Omental fat pad (tissue), 4 donors: Measurements from ENCODE around the gene F2RL1. TPM values are rescaled to one million over a fixed set of nuclear protein-coding genes. Genes with fewer than 3 reads are reported as not detected.

Experiments used
- ATAC-seq: fragments of 150-250 bp; one replicate; pipeline ENCODE4 v1.9.1; 2016; ENCODE audit warnings: mild to moderate bottlenecking, moderate library complexity; ENCODE audit not compliant: low FRiP score
- DNase-seq: peaks from one replicate; pipeline ENCODE4 v3.0.0-alpha.2; 2019; ENCODE audit warnings: low spot score
- total RNA-seq, 4 donors: library from RNA; depleted of rRNA; stranded (reverse); fragments of >200 nt; gene quantifications; one replicate each; pipeline ENCODE4 v1.1.0, GENCODE V29; 2016
- TF ChIP-seq, protein P1 (sequence below), 3 donors: fragments of 450-650 bp; IDR thresholded peaks; one replicate each; pipeline ENCODE4 v1.5.1; 2016 to 2017; ENCODE audit warnings: antibody characterized with exemption in 3 of 3, mild to moderate bottlenecking in 3 of 3, moderate library complexity in 2 of 3

Gene F2RL1
- total RNA-seq, 4 donors from 2014 or later: 1.6 to 7.7 (median 3.3) TPM

- ATAC-seq: no peak
- DNase-seq: no peak
- TF ChIP-seq, protein P1, sequence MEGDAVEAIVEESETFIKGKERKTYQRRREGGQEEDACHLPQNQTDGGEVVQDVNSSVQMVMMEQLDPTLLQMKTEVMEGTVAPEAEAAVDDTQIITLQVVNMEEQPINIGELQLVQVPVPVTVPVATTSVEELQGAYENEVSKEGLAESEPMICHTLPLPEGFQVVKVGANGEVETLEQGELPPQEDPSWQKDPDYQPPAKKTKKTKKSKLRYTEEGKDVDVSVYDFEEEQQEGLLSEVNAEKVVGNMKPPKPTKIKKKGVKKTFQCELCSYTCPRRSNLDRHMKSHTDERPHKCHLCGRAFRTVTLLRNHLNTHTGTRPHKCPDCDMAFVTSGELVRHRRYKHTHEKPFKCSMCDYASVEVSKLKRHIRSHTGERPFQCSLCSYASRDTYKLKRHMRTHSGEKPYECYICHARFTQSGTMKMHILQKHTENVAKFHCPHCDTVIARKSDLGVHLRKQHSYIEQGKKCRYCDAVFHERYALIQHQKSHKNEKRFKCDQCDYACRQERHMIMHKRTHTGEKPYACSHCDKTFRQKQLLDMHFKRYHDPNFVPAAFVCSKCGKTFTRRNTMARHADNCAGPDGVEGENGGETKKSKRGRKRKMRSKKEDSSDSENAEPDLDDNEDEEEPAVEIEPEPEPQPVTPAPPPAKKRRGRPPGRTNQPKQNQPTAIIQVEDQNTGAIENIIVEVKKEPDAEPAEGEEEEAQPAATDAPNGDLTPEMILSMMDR (IDR thresholded peaks at IDR 0.05): no peak
These were observed 17.8 kb downstream of the F2RL1 start for GRCh38 chr5:76836585-76836984.

- no peak for ATAC-seq
- DNase-seq: no peak
- TF ChIP-seq, protein P1 (IDR thresholded peaks at IDR 0.05): no peak
These were observed 19.8 kb downstream of the F2RL1 start for GRCh38 chr5:76838481-76839261.

GRCh38 chr5:76841361-76841760, 22.5 kb downstream of the F2RL1 start:
- ATAC-seq: no peak

DNA sequence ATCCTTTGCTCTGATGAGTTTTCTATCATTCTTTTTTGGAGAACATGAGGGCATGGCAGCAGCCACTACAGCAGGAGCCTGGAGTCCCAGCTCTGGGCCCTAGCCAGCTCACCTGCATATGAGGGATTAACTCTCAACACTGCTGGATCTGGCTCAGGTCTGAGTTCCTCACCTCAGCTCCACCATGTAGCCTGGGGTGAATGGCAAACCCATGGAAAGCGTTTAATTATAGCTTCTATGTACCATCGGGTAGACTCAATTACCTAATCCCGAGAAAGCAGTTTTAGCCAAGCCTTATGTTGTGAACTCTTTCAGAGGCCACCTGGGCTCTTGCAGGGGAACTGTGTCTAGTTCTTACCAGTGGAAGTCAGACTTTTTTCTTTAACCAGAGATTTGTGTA, 27.1 kb downstream of the F2RL1 start:
- DNase-seq: no peak
- no peak for ATAC-seq
- TF ChIP-seq, protein P1 (IDR thresholded peaks at IDR 0.05): no peak

More at GRCh38 chr5:76841361-76841760, 22.5 kb downstream of the F2RL1 start:
- no peak for DNase-seq
- TF ChIP-seq, protein P1 (IDR thresholded peaks at IDR 0.05): no peak

DNA sequence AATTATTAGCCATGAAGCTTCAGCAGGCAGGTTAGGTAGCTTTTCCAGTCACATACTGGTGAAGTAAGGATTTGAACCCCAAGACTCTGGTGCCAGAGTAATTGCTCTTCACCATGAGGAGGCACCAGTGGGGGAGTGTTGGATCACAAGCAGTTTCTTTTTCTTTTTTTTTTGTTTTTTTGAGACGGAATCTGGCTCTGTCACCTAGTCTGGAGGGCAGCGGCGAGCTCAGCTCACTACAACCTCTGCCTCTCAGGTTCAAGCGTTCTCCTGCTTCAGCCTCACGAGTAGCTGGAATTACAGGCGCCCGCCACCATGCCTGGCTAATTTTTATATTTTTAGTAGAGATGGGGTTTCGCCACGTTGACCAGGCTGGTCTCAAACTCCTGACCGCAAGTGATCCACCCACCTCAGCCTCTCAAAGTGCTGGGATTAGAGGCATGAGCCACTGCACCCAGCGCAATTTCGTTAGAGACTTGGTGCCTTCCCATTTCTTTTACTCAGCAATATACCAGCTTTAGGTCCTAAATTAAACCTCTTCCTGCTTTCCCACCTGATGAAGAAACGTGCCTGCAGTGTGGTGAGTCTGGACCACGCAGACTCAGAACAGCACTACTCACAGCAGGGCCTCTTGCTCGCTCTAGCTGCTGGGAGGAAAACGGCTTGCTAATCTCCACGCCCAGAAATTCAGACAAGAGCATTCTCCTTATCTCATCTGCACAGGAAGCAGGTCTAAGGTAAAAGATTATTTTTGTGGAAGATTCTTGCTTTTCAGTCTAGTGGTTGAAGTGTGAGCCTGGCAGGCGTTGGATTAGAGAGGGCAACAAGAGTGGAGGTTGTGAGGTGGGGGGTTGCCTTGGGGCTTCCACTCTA, 30.8 kb downstream of the F2RL1 start, which contains the start of gene S100Z:
Gene S100Z, plus strand, starts transcription at position 596 of the 873 bp plus-strand sequence. CDS start 25,346 bp downstream, outside the sequence.
- ATAC-seq (no peak), DNase-seq (no peak)
- TF ChIP-seq, protein P1 (IDR thresholded peaks at IDR 0.05): no peak

GRCh38 chr5:76850543-76851145, 31.8 kb downstream of the F2RL1 start:
- TF ChIP-seq, protein P1 (IDR thresholded peaks at IDR 0.05): no peak
- ATAC-seq (no peak), DNase-seq (no peak)
